Mesenchymal stem cell (in vitro differentiated cells and primary cell): ENCODE measurements around the gene COL24A1.
A peak's percentile ranks its signal among the peaks of the same experiment; 100 is the strongest.

ENCODE experiments used
- DNase-seq: peaks from one replicate; pipeline ENCODE4 v3.0.0-alpha.2; 2013
- H2AFZ ChIP-seq: one replicate; pipeline ENCODE4 v1.6.1; 2013; ENCODE audit warnings: low read depth, mild to moderate bottlenecking, control low read depth, inconsistent platforms, low read length, moderate library complexity
- H2AK5ac ChIP-seq: 2 replicates; pipeline ENCODE4 v1.6.1; 2013; ENCODE audit warnings: low read length, moderate library complexity, mild to moderate bottlenecking, inconsistent platforms; ENCODE audit not compliant: severe bottlenecking
- H2BK120ac ChIP-seq: one replicate; pipeline ENCODE4 v1.6.1; 2013; ENCODE audit warnings: low read depth, mild to moderate bottlenecking, inconsistent platforms, low read length, moderate library complexity
- H2BK12ac ChIP-seq, 2 experiments: one replicate each; pipeline ENCODE4 v1.6.1; 2013; ENCODE audit warnings: inconsistent platforms in 2 of 2, low read length in 2 of 2, mild to moderate bottlenecking in 2 of 2, moderate library complexity in 2 of 2, control low read depth in 1 of 2
- H2BK15ac ChIP-seq: one replicate; pipeline ENCODE4 v1.6.1; 2013; ENCODE audit warnings: mild to moderate bottlenecking, low read depth, inconsistent platforms; ENCODE audit not compliant: poor library complexity, severe bottlenecking
- H2BK5ac ChIP-seq: 2 replicates; pipeline ENCODE4 v1.6.1; 2013; ENCODE audit warnings: low read depth, mild to moderate bottlenecking, low read length, control low read depth, inconsistent platforms; ENCODE audit not compliant: poor library complexity, severe bottlenecking
- H3K14ac ChIP-seq, 2 experiments: one replicate each; pipeline ENCODE4 v1.6.1; 2013; ENCODE audit warnings: inconsistent platforms in 2 of 2, low read length in 2 of 2, control low read depth in 1 of 2, mild to moderate bottlenecking in 1 of 2, moderate library complexity in 1 of 2
- H3K18ac ChIP-seq, 2 experiments: one replicate each; pipeline ENCODE4 v1.6.1; 2013; ENCODE audit warnings: inconsistent platforms in 2 of 2, low read length in 2 of 2, control low read depth in 1 of 2, low read depth in 1 of 2, mild to moderate bottlenecking in 1 of 2
- H3K23ac ChIP-seq, 2 experiments: one replicate each; pipeline ENCODE4 v1.6.1; 2013; ENCODE audit warnings: inconsistent platforms in 2 of 2, low read length in 2 of 2, mild to moderate bottlenecking in 2 of 2, moderate library complexity in 2 of 2, control low read depth in 1 of 2
- H3K27ac ChIP-seq: 2 replicates; pipeline ENCODE4 v1.5.1; 2013; ENCODE audit warnings: mild to moderate bottlenecking, moderate library complexity, low read length, control low read depth, inconsistent platforms; ENCODE audit not compliant: poor library complexity, severe bottlenecking
- H3K27me3 ChIP-seq, 2 experiments: 2 replicates each; pipeline versions ENCODE4 v1.6.1 to v1.7.0; 2013; ENCODE audit warnings: low read length in 2 of 2, mild to moderate bottlenecking in 2 of 2, moderate library complexity in 2 of 2, control low read depth in 1 of 2, inconsistent platforms in 1 of 2; ENCODE audit not compliant: control insufficient read depth in 1 of 2, insufficient read depth in 1 of 2
- H3K36me3 ChIP-seq, 2 experiments: 2 replicates each; pipeline versions ENCODE4 v1.6.1 to v1.7.0; 2013; ENCODE audit warnings: low read length in 2 of 2, control low read depth in 1 of 2, inconsistent platforms in 1 of 2, low read depth in 1 of 2, mild to moderate bottlenecking in 1 of 2; ENCODE audit not compliant: insufficient read depth in 2 of 2, control insufficient read depth in 1 of 2
- H3K4ac ChIP-seq, 2 experiments: one replicate each; pipeline ENCODE4 v1.6.1; 2013; ENCODE audit warnings: inconsistent platforms in 2 of 2, low read length in 2 of 2, mild to moderate bottlenecking in 2 of 2, moderate library complexity in 2 of 2, control low read depth in 1 of 2, low read depth in 1 of 2
- H3K4me1 ChIP-seq: 2 replicates; pipeline ENCODE4 v1.6.1; 2013; ENCODE audit warnings: low read depth, low read length, control low read depth; ENCODE audit not compliant: control insufficient read depth, insufficient read depth
- H3K4me2 ChIP-seq: 2 replicates; pipeline ENCODE4 v1.6.1; 2013; ENCODE audit warnings: low read length, mild to moderate bottlenecking, inconsistent platforms; ENCODE audit not compliant: poor library complexity, severe bottlenecking
- H3K4me3 ChIP-seq, 2 experiments: 2 replicates each; pipeline versions ENCODE4 v1.5.1 to v1.7.0; 2013; ENCODE audit warnings: low read length in 2 of 2, mild to moderate bottlenecking in 2 of 2, control low read depth in 1 of 2, low read depth in 1 of 2; ENCODE audit not compliant: insufficient read depth in 1 of 2
- H3K79me1 ChIP-seq: replicated peaks from 2 replicates; pipeline ENCODE4 v1.6.1; 2013; ENCODE audit warnings: mild to moderate bottlenecking, control low read depth, low read length, inconsistent platforms; ENCODE audit not compliant: poor library complexity, severe bottlenecking
- H3K9ac ChIP-seq: 2 replicates; pipeline ENCODE4 v1.7.0; 2013; ENCODE audit warnings: mild to moderate bottlenecking, low read length, moderate library complexity
- H3K9me3 ChIP-seq: 2 replicates; pipeline ENCODE4 v1.7.0; 2013; ENCODE audit warnings: mild to moderate bottlenecking, low read length; ENCODE audit not compliant: control insufficient read depth
- H4K8ac ChIP-seq: one replicate; pipeline ENCODE4 v1.6.1; 2013; ENCODE audit warnings: inconsistent platforms, mild to moderate bottlenecking, low read length, moderate library complexity
- H4K91ac ChIP-seq: one replicate; pipeline ENCODE4 v1.6.1; 2013; ENCODE audit warnings: mild to moderate bottlenecking, low read length, inconsistent platforms
- WGBS: methylation state at CpG from one replicate; pipeline ENCODE4 v1.1.7; 2013; ENCODE audit warnings: mixed read lengths; 5-methylcytosine and 5-hydroxymethylcytosine counted together

COL24A1 gene

DNA sequence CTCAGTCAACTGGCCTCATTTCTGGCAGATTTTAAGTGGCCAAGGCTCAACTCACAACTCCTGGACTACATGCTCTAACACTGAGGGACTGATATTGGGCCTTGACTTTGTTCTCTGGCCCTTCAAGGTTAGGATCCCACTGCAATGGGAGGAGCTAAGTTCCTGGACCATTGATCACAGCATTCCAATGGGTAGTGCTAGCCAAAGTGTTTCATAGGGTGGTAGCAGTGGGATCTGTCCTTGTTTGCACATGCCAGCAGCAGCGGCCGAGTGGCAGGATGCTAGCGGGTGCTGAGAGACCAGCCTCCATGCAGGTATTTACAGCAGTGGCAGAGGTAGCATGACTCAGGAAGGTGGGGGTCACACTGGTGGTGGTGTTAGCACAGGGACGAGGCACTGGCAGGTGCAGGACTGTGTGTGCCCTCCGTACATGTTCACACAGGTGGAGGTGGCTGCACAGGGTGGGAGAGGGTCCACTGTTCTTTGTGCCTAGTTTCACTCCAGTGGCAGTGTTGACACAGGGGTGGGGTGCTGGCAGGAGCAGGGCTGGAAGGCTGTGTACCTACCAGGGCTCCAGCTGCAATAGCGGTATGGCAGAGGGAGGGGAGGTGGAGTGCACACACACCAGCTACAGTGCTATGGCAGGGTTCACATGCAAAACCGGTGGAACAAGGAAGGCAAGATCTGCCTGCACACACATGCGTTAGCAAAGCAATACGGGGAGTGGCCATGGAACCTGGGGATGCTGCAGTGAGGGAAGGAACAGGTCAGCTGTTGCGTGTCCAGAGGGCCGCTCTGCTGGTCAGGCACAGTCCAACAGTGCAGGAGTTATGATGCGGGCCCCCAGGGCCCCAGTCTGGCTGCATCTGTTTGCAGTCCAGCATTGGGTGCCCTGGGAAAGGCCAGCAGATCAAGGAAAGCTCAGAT, 51.7 kb downstream of the COL24A1 start:
- Histone ChIP-seq H2BK120ac (no peak overlapping the region), H4K91ac (no peak overlapping the region), H3K23ac (no peak overlapping the region), H3K9ac (no peak overlapping the region), H3K9me3 (no peaks in the 10 kb centered on the region), H3K27ac (no peak overlapping the region), H2AK5ac (no peak overlapping the region), H3K27me3 (no peaks in the 10 kb centered on the region), H3K4me3 (no peak overlapping the region), H3K18ac (no peak overlapping the region), H2BK12ac (no peak overlapping the region), H2BK15ac (no peak overlapping the region), H2BK5ac (no peak overlapping the region), H3K79me1 (no peaks in the 10 kb centered on the region), H4K8ac (no peak overlapping the region), H3K4ac (no peak overlapping the region), H3K4me1 (no peaks in the 10 kb centered on the region), H2AFZ (no peak overlapping the region), H3K4me2 (no peak overlapping the region), H3K14ac (peak overlapping the region in 1 of 2 experiments; percentile 26), H3K36me3 (no peaks in the 10 kb centered on the region)
- WGBS: 86% methylated on average over 12 of the region's 12 CpGs
- no peak for DNase-seq

DNA sequence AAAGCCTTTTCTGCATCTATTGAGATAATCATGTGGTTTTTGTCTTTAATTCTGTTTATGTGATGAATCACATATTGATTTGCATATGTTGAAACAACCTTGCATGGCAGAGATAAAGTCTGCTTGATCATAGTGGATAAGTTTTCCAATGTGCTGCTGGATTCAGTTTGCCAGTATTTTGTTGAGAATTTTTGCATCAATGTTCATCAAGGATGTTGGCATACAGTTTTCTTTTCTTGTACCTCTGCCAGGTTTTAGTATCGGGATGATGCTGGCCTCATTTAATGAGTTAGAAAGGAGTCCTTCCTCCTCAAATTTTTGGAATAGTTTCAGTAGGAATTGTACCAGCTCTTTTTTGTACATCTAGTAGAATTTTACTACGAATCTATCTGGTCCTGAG, 55.0 kb downstream of the COL24A1 start:
- Histone ChIP-seq H2BK5ac (no peak overlapping the region), H3K4ac (no peak overlapping the region), H2AFZ (no peak overlapping the region), H3K4me1 (no peaks in the 10 kb centered on the region), H2BK15ac (no peak overlapping the region), H3K9me3 (no peaks in the 10 kb centered on the region), H4K91ac (no peak overlapping the region), H3K79me1 (no peaks in the 10 kb centered on the region), H3K9ac (no peak overlapping the region), H3K4me3 (no peak overlapping the region), H2BK120ac (no peak overlapping the region), H2BK12ac (no peak overlapping the region), H3K36me3 (no peaks in the 10 kb centered on the region), H3K27me3 (no peaks in the 10 kb centered on the region), H3K4me2 (no peak overlapping the region), H4K8ac (no peak overlapping the region), H3K18ac (no peak overlapping the region), H3K27ac (no peak overlapping the region), H3K23ac (no peak overlapping the region), H2AK5ac (no peak overlapping the region), H3K14ac (no peak overlapping the region)
- no peak for DNase-seq
- no CpG with 5 or more reads among the region's 2 CpGs for WGBS

DNA sequence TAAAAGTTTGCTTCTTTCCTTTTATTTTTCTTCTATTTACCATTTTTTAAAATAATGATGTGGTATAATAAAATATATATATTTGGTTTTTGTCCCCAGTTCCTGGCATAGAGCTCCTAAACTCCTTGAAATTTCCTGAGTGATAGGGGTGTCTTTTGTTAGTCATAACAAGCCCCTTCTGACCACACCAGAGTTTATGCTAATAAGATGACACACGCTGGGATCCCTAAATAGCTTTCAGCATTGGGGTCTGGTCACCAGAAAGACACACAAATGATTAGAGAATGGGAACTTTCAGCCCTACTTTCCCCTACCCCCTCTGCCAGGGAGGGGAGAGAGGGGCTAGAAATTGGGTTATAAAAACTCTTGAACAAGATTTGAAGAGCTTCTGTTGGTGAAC, 56.2 kb downstream of the COL24A1 start:
- DNase-seq: no peak
- H3K14ac ChIP-seq: no peak overlapping the region
- no peak overlapping the region for H4K8ac ChIP-seq
- H3K9ac ChIP-seq: no peak overlapping the region
- H3K4ac ChIP-seq: no peak overlapping the region
- H3K4me1 ChIP-seq: no peaks in the 10 kb centered on the region
- no peaks in the 10 kb centered on the region for H3K9me3 ChIP-seq
- no peak overlapping the region for H4K91ac ChIP-seq
- no peak overlapping the region for H2BK12ac ChIP-seq
- 0% methylated on average over 1 of the region's 1 CpG for WGBS
- H3K4me3 ChIP-seq: no peak overlapping the region
- H2AFZ ChIP-seq: no peak overlapping the region
- H3K79me1 ChIP-seq: no peaks in the 10 kb centered on the region
- no peak overlapping the region for H2BK15ac ChIP-seq
- H2AK5ac ChIP-seq: no peak overlapping the region
- H3K27me3 ChIP-seq: no peaks in the 10 kb centered on the region
- H3K27ac ChIP-seq: no peak overlapping the region
- no peak overlapping the region for H3K18ac ChIP-seq
- no peak overlapping the region for H2BK120ac ChIP-seq
- H2BK5ac ChIP-seq: no peak overlapping the region
- H3K4me2 ChIP-seq: no peak overlapping the region
- H3K36me3 ChIP-seq: no peaks in the 10 kb centered on the region
- H3K23ac ChIP-seq: no peak overlapping the region

- no peak for DNase-seq
- H2AFZ ChIP-seq: no peak overlapping the region
- H2BK5ac ChIP-seq: no peak overlapping the region
- no peak overlapping the region for H2AK5ac ChIP-seq
- no peaks in the 10 kb centered on the region for H3K27me3 ChIP-seq
- H3K27ac ChIP-seq: no peak overlapping the region
- no peak overlapping the region for H3K4me2 ChIP-seq
- no peak overlapping the region for H4K8ac ChIP-seq
- H2BK15ac ChIP-seq: no peak overlapping the region
- H2BK120ac ChIP-seq: no peak overlapping the region
- no peak overlapping the region for H3K9ac ChIP-seq
- no peak overlapping the region for H3K18ac ChIP-seq
- H3K4me3 ChIP-seq: no peak overlapping the region
- no peak overlapping the region for H2BK12ac ChIP-seq
- WGBS: 81% methylated on average over 12 of the region's 16 CpGs
- no peaks in the 10 kb centered on the region for H3K4me1 ChIP-seq
- H3K9me3 ChIP-seq: no peaks in the 10 kb centered on the region
- H3K36me3 ChIP-seq: no peaks in the 10 kb centered on the region
- no peak overlapping the region for H4K91ac ChIP-seq
- H3K4ac ChIP-seq: no peak overlapping the region
- no peak overlapping the region for H3K23ac ChIP-seq
- H3K79me1 ChIP-seq: no peaks in the 10 kb centered on the region
- H3K14ac ChIP-seq: no peak overlapping the region
These were observed 66.8 kb downstream of the COL24A1 start for GRCh38 chr1:86089765-86090164.
